Kidney (tissue), 14 donors: ENCODE data around the gene PSMB9. TPM values are rescaled to one million over a fixed set of nuclear protein-coding genes. Genes with fewer than 3 reads are reported as not detected.

Experiments used
- DNase-seq, 5 donors: peaks; one replicate each; pipeline ENCODE4 v3.0.0-alpha.2; 2013 to 2020
- FAIRE-seq: peaks from 2 replicates; lab custom pipeline; 2012; peaks lifted over from hg19 to GRCh38; lab: Jason Lieb, UNC
- H3K27ac ChIP-seq, 2 donors: one replicate each; pipeline ENCODE4 v1.7.0; 2013; ENCODE audit warnings: low read depth in 2 of 2, low read length in 2 of 2, inconsistent platforms in 1 of 2
- H3K27me3 ChIP-seq: one replicate; pipeline ENCODE4 v1.7.1; 2013; ENCODE audit warnings: low read length, inconsistent platforms; ENCODE audit not compliant: control insufficient read depth, insufficient read depth
- H3K36me3 ChIP-seq, 3 donors: one replicate each; pipeline versions ENCODE4 v1.7.0 to v1.7.1; 2013; ENCODE audit warnings: low read length in 3 of 3, control low read depth in 1 of 3, inconsistent platforms in 1 of 3; ENCODE audit not compliant: insufficient read depth in 3 of 3, control insufficient read depth in 2 of 3
- H3K4me1 ChIP-seq, 3 donors: one replicate each; pipeline versions ENCODE4 v1.7.0 to v1.7.1; 2013; ENCODE audit warnings: low read length in 3 of 3, inconsistent platforms in 1 of 3, low read depth in 1 of 3; ENCODE audit not compliant: control insufficient read depth in 2 of 3, insufficient read depth in 2 of 3
- H3K4me3 ChIP-seq, 3 donors: one replicate each; pipeline versions ENCODE4 v1.7.0 to v1.8.1; 2013; ENCODE audit warnings: low read length in 3 of 3, control low read depth in 1 of 3, inconsistent platforms in 1 of 3
- H3K9ac ChIP-seq, 3 donors: one replicate each; pipeline versions ENCODE4 v1.7.0 to v1.7.1; 2013; ENCODE audit warnings: low read length in 3 of 3, control low read depth in 1 of 3, inconsistent platforms in 1 of 3
- H3K9me3 ChIP-seq, 3 donors: one replicate each; pipeline versions ENCODE4 v1.7.0 to v1.7.1; 2013; ENCODE audit warnings: low read length in 3 of 3, control low read depth in 1 of 3, inconsistent platforms in 1 of 3; ENCODE audit not compliant: control insufficient read depth in 2 of 3, insufficient read depth in 1 of 3
- CTCF ChIP-seq: IDR thresholded peaks from 3 replicates; pipeline ENCODE4 v1.5.1; 2012; ENCODE audit warnings: mild to moderate bottlenecking, moderate library complexity, borderline replicate concordance; ENCODE audit not compliant: insufficient read depth; ENCODE audit errors: extremely low read depth
- intact Hi-C: fragments of 100-400 bp; cut with DNase I; formaldehyde crosslinking; loops from one replicate; pipeline ENCODE4 v1.11.1; 2022
- polyA plus RNA-seq: library from polyadenylated mRNA; stranded (reverse); fragments of 350-450 nt; fragmentation: Illumina TruSeq; extraction: RNeasy Lipid Tissue Mini Kit (QIAGEN cat#74804); gene quantifications from one replicate; pipeline ENCODE4 v1.2.3, GENCODE V29; 2014; ENCODE audit warnings: low read depth, low replicate concordance; ENCODE audit not compliant: insufficient read depth
- total RNA-seq: library from RNA; stranded (reverse); fragmentation: NEBNext Ultra II Directional; extraction: Animal tissue kit (Norgen Biotek cat#: 25700); gene quantifications from one replicate; pipeline ENCODE4 v1.2.1, GENCODE V29; 2021
- donor health status: control.
- donor health status: control.
- donor health status: control.
- donor health status: control.
- donor health status: control.
- donor health status: DM: yes; HTN: yes; CAD: no.
- donor health status: Normal renal cell carcinoma (clear cell type).

PSMB9 gene
- total and polyA plus RNA-seq, 2 donors from 2014 or later: 52.8 to 56.6 TPM

DNA sequence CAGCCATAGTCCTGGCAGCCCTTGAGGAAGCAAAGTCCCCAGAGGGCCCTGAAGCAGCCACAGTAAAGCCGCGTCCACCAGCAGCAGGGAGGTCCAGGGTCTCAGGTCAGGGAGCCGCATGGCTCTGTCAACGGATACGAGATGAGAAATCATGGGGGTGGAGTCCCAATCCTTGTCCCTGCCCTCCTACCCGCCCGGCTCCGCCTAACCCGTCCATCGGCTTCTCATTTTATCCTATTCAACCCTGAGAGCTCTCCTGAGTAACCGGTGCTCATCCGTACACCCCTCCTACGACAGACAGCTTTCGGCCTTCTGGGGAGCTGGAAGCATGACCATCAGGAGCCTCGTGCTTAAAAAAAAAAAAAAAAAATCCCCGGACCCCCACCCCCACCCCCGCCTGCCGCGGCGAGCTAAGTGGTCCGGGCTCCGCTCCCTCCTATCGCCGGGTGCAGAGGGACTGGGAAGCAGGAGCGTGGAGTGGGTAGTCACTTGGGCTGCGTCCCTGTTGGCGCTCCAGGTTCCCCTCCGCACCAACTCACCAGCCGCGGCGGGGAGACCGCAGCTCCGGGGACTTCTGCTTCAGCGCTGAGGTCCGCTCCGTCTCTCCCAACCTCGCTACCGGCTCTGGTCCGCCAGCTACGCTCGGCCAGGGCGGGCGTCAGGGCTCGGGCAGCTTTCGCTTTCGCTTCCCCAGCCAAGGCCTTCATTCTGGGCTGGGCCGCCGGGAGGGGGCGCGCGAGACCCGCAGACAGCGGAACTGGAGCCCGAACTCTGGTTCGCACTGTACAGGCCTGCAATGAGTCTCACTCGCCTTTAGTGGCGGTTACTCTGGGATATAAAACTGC lies 15.7 kb upstream of the PSMB9 start, which contains the start of gene TAP2:
Gene TAP2, minus strand, starts transcription at position 626 of the 845 bp plus-strand sequence. Its CDS starts 506 bp downstream, at position 120.
- H3K9ac ChIP-seq: peak within 1 kb of the TSS; percentile 28 to 72 (median 67)
- no peaks in the 10 kb centered on the region for H3K9me3 ChIP-seq
- DNase-seq: peak; percentile 96 to 98 (median 97)
- peak within 1 kb of the TSS; percentile 93 to 94 for H3K27ac ChIP-seq
- H3K36me3 ChIP-seq: peaks cover 0 to 17% (median 0%) of the 10 kb centered on the region in 3 donors
- no peak for FAIRE-seq
- intact Hi-C loops: no loop called here
- peak; percentile 95 for TF ChIP-seq CTCF
- peaks cover 0 to 15% (median 0%) of the 10 kb centered on the region in 3 donors for H3K4me1 ChIP-seq
- H3K27me3 ChIP-seq: no peaks in the 10 kb centered on the region
- peak within 1 kb of the TSS; percentile 43 to 73 (median 63) for H3K4me3 ChIP-seq

DNA sequence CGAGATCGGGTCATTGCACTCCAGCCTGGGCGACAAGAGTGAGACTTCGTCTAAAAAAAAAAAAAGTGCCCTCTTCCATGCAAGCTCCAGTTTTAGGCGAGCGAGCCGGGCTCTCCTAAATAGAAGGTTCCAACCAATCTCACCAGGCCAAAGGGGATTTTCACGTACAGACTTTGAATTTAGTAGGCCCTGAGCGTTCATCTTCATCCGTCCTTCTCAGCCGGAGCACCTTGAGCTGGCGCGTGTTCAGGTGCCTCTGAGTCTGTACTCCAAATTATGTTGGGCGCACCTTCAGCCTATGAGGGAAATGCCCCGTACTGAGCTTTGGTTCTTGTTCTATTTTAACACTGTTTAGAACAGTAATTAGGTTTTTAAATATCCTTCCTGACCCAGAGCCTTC lies 14.6 kb upstream of the PSMB9 start:
- H3K27ac ChIP-seq: no peak overlapping the region
- H3K4me1 ChIP-seq: peaks cover 0 to 15% (median 0%) of the 10 kb centered on the region in 3 donors
- H3K9me3 ChIP-seq: no peaks in the 10 kb centered on the region
- peaks cover 0 to 17% (median 0%) of the 10 kb centered on the region in 3 donors for H3K36me3 ChIP-seq
- DNase-seq (no peak), FAIRE-seq (no peak)
- no peak overlapping the region for H3K4me3 ChIP-seq
- intact Hi-C loops: no loop called here
- no peaks in the 10 kb centered on the region for H3K27me3 ChIP-seq
- no peak for TF ChIP-seq CTCF
- H3K9ac ChIP-seq: no peak overlapping the region

DNA sequence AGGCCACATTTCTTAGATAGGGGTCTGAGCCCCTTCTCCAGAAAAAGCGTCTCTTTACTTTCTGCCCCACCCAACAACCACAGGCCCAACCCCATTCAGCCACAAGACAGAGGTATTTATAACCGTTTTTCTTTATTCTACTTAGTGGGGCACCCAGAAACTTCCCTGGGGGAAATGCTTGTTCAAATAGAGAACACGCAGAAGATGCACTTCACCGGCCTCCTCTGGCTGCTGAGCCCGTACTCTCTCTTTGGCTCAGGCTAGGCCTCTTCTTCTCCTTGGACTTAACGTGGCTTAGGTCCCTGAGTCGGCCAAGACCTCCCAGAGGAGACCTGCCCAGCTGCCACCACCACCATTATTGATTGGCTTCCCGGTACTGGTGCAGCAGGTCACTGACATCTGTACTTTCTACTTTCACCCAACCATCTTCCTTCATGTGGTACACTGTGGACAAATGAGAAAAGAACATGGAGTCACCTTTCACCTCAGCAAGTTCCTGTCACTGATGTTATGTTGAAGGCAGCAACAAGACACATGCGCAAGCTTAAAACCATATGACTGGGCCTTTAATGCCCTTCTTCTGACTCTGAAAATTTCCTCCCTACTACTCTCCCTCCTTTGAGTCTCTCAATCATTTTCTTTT lies 13.3 kb upstream of the PSMB9 start:
- H3K9me3 ChIP-seq: no peaks in the 10 kb centered on the region
- peaks cover 0 to 14% (median 0%) of the 10 kb centered on the region in 3 donors for H3K36me3 ChIP-seq
- no peak overlapping the region for H3K9ac ChIP-seq
- no peak overlapping the region for H3K27ac ChIP-seq
- no peak for TF ChIP-seq CTCF
- H3K27me3 ChIP-seq: no peaks in the 10 kb centered on the region
- FAIRE-seq (no peak), DNase-seq (no peak)
- H3K4me3 ChIP-seq: no peak overlapping the region
- intact Hi-C loops: no loop called here
- H3K4me1 ChIP-seq: peaks cover 0 to 15% (median 0%) of the 10 kb centered on the region in 3 donors
